ENCODE measurements around the gene ATG12.
A peak's percentile ranks its signal among the peaks of the same experiment; 100 is the strongest.
"Not testable (repeated sequence)": the region's sequence is repeated elsewhere in the genome, so short reads cannot be mapped to it uniquely, and the experiment has no call there.

Gene ATG12

DNA sequence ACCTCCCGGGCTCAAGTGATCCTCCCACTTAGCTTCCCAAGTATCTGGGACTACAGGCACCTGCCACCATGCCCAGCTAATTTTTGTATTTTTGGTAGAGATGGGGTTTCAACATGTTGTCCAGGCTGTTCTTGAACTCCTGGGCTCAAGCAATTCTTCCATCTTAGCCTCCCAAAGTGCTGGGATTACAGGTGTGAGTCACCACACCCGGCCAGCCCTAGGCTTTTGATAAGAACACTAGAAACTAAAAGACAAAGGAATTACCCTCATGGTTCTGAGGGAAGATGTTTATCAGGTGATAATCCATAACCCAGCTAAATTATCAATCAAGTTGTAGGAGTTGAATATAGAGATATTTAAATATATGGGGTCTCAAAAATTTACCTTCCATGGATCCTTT is 33.3 kb downstream of the ATG12 start:
- H3K4me1 Mint-ChIP-seq, result not testable (repeated sequence)

DNA sequence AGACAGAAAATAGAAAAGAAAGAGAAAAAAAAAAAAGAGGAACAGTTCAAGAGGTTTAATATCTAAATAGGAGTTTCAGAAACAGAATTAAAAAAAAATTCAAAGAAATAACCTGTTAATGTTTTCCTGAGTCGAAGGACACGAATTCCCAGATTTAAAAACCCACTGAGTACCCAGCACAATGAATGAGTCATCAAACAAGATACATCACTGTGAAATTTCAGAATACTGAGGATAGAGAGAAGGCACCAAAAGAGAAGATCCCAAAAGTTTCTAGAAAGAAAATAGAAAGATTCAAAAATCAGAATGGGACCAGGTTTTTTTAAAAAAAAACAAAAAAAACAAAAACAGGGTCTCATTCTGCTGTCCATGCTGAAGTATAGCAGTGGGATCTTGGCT is 33.7 kb downstream of the ATG12 start:
- no peak for DNase-seq
- ATAC-seq (replicated peaks), result no peak
- H3K27me3 Mint-ChIP-seq, result peaks cover 34% of the 10 kb centered on the region in 2 donors

More for the DNA sequence above, 33.3 kb downstream of the ATG12 start:
- ATAC-seq (replicated peaks); H3K9me3 Mint-ChIP-seq; DNase-seq; H3K27ac Mint-ChIP-seq; H3K36me3 Mint-ChIP-seq; H3K4me3 Mint-ChIP-seq: not testable (repeated sequence)
- peaks cover 31 to 34% of the 10 kb centered on the region in 2 donors for H3K27me3 Mint-ChIP-seq

DNA sequence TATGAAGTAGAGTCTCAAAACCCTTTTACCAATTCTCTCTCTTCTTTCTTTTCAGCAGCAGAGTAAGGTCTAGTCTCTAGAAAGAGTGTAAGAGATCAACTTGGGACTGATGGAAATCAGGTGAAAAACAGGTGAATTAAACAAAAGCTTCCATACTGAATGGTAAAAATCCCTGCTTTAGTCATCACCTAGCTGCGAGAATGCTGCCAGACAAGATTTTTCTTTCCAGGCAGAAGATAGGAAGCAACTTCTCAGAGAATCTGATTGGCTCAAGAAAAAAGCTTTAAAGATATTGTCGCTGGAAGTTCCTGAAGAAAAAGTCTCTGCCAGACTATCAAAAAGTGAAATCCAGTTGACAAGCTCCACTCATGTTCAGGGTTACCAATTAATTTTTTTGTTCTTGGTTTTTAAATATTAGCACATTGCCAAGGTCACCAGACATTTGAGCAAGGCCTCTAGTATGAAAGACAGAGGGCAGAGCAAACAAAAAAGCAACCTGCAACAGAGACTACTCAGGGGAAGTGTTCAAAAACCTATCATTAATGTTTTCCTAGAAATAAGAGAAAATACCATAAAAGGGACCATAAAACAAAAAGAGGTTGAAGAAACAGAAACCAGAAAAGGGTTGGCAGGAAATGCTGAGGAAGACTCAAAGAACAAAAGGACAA is 34.2 kb downstream of the ATG12 start:
- H3K36me3 Mint-ChIP-seq, result no peaks in the 10 kb centered on the region
- no peaks in the 10 kb centered on the region for H3K4me1 Mint-ChIP-seq
- ATAC-seq (replicated peaks) (no peak), DNase-seq (no peak)
- H3K4me3 Mint-ChIP-seq, result no peak overlapping the region
- H3K9me3 Mint-ChIP-seq, result no peaks in the 10 kb centered on the region
- H3K27me3 Mint-ChIP-seq, result peaks cover 32 to 33% of the 10 kb centered on the region in 2 donors
- no peak overlapping the region for H3K27ac Mint-ChIP-seq

More for the DNA sequence above, 33.7 kb downstream of the ATG12 start:
- H3K4me1 Mint-ChIP-seq, result no peaks in the 10 kb centered on the region
- no peaks in the 10 kb centered on the region for H3K9me3 Mint-ChIP-seq
- no peak overlapping the region for H3K27ac Mint-ChIP-seq
- H3K36me3 Mint-ChIP-seq, result no peaks in the 10 kb centered on the region
- no peak overlapping the region for H3K4me3 Mint-ChIP-seq

DNA sequence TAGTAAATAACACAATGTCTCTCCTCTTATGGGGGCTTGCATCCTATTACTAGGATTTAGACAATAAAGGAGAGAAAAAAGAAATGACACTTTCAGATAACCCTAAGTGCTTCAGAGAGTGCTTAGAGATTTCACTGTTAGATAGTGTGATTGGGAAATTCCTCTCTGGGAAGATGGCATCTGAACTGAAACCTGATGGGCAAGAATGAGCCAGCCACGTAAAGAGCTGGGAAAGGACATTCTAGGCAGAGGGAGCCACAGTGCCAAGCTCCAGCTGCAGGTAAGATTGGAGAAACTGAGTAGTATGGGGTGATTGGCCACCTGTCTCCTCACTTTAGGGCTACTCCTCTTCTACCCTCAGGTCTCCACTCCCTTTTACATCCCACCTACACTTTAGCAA is 39.4 kb downstream of the ATG12 start:
- Mint-ChIP-seq H3K27me3 (peaks cover 25 to 53% of the 10 kb centered on the region in 2 donors), H3K4me3 (no peak overlapping the region), H3K27ac (no peak overlapping the region), H3K36me3 (no peaks in the 10 kb centered on the region), H3K9me3 (no peaks in the 10 kb centered on the region), H3K4me1 (no peaks in the 10 kb centered on the region)
- DNase-seq (no peak), ATAC-seq (replicated peaks) (no peak)

DNA sequence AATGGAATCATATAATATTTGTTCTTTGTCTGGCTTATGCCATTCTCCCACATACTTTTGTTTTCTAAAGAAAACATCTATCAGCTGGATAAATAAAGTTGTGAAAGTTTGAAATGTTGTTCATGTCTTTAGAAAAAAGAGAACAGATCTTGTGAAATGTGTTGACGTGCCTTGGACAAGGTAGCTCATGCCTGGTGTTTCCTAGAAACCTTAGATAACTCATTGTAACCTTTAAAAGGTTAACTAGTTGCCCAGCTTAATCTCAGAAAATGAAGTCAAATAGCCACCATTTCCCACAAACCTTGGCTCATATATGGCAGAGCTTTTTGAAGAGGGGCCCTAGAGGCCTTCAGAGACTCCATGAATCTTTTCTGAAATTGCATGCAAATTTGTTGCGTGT is 40.2 kb downstream of the ATG12 start:
- H3K4me1 Mint-ChIP-seq, result no peaks in the 10 kb centered on the region
- peaks cover 25 to 46% of the 10 kb centered on the region in 2 donors for H3K27me3 Mint-ChIP-seq
- DNase-seq, result no peak
- H3K4me3 Mint-ChIP-seq, result no peak overlapping the region
- no peaks in the 10 kb centered on the region for H3K36me3 Mint-ChIP-seq
- ATAC-seq (replicated peaks), result no peak
- no peaks in the 10 kb centered on the region for H3K9me3 Mint-ChIP-seq
- H3K27ac Mint-ChIP-seq, result no peak overlapping the region

DNA sequence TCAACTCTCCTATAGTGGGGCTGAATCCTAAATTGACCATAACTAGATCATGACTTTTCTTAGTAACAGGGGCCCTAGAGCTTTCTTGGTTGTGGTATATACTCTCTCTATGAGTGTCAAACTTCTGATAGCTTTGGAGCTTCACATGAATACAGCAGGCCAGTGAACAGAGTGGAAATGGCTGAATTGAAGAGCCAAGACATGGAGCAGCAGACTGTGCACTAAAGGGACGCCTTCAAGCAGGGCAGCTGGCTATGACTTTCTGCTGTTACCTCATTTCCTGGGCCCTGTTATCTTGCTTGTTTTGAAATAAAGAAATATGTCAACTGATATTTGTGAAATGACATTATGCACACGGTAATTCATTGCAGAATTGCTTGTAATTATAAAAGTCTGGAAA is 41.3 kb downstream of the ATG12 start:
- Mint-ChIP-seq H3K27me3 (peaks cover 25 to 46% of the 10 kb centered on the region in 2 donors), H3K4me1 (no peaks in the 10 kb centered on the region), H3K9me3 (no peaks in the 10 kb centered on the region), H3K27ac (no peak overlapping the region), H3K36me3 (no peaks in the 10 kb centered on the region), H3K4me3 (no peak overlapping the region)
- DNase-seq, result no peak
- ATAC-seq (replicated peaks), result no peak

DNA sequence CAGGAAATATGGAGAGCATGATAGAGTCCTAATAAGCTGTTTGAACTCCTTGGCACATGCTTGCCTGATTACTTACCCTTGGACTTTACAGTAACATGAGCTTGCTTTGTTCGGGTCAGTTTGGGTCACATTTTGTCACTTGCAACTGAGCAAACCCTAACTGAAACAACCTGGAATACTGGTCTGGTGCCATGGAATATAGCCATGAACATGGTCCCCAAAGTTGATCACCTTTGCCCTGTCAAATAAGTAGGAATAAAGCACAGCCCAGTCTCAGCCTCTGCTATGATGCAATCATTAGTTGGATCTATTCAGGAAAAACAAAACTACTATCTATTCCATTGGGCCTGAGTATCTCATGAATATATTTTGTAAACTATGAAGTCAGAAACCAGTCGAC is 43.1 kb downstream of the ATG12 start:
- no peak for DNase-seq

DNA sequence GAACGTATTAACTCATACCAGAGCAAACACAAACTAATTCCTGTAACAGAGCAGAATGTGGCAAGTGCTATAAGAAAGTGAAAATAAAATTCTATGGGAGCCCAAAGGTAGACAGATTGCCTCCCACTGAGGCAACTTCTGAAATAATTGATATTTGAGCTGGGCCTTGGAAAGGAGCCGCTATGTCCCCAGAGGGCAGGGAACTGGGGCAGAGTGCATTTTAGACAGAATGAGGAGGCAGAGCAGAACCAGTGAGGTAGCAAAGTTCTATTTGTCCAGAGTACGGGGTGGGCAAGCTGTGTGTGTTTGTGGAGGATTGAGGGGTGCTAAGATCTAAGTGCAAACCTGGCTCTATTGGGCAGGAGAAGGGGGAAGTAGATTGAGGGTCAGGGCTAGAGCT is 44.7 kb downstream of the ATG12 start:
- Mint-ChIP-seq H3K36me3 (no peaks in the 10 kb centered on the region), H3K9me3 (no peaks in the 10 kb centered on the region), H3K27ac (peak overlapping the region; percentile 28), H3K4me3 (no peak overlapping the region), H3K4me1 (no peaks in the 10 kb centered on the region), H3K27me3 (peaks cover 16 to 49% of the 10 kb centered on the region in 2 donors)
- DNase-seq (no peak), ATAC-seq (replicated peaks) (no peak)

More for the DNA sequence above, 43.1 kb downstream of the ATG12 start:
- H3K9me3 Mint-ChIP-seq, result no peaks in the 10 kb centered on the region
- no peak overlapping the region for H3K27ac Mint-ChIP-seq
- H3K36me3 Mint-ChIP-seq, result no peaks in the 10 kb centered on the region
- no peaks in the 10 kb centered on the region for H3K4me1 Mint-ChIP-seq
- peaks cover 19 to 55% of the 10 kb centered on the region in 2 donors for H3K27me3 Mint-ChIP-seq
- no peak overlapping the region for H3K4me3 Mint-ChIP-seq
- no peak for ATAC-seq (replicated peaks)

DNA sequence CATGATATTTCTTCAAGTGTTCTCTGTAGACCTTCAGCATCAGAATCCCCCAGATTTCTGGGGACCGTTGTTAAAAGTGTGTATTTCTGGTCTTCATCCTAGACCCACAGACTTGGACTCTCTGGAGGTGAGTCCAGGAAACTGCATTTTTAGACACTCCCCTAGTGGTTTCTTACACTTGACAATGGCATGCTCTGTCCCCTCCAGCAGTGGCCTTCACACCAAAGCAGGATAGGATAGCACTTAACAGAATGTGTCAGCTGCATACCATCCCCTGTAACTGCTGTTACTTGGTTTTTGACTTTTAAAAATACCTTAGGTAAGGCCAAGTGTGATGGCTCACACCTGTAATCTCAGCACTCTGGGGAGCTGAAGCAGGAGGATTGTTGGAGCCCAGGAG is 45.7 kb downstream of the ATG12 start:
- no peak for ATAC-seq (replicated peaks)
- peaks cover 23 to 48% of the 10 kb centered on the region in 2 donors for H3K27me3 Mint-ChIP-seq

DNA sequence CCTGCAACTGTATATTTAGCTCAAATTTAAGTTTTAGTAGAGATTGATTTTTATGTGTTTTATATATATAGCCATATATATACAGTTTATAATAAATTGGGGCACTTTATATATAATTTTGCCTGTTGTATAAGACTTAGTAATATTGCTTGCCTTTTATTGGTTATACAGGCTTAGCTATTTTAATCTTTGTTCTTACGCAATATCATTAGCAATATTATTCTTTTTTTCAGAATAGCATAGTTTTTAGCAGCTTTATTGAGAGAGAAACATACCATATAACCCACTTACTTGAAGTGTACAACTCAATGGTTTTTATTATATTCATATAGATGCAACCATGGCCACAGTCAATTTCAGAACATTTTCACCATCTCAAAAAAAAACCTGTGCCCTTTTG is 52.9 kb downstream of the ATG12 start:
- H3K4me3 Mint-ChIP-seq, result no peak overlapping the region
- DNase-seq (no peak), ATAC-seq (replicated peaks) (no peak)
- no peaks in the 10 kb centered on the region for H3K4me1 Mint-ChIP-seq
- H3K27ac Mint-ChIP-seq, result no peak overlapping the region
- peaks cover 3 to 4% of the 10 kb centered on the region in 2 donors for H3K9me3 Mint-ChIP-seq
- peaks cover 35 to 63% of the 10 kb centered on the region in 2 donors for H3K27me3 Mint-ChIP-seq
- no peaks in the 10 kb centered on the region for H3K36me3 Mint-ChIP-seq

More for the DNA sequence above, 45.7 kb downstream of the ATG12 start:
- no peak overlapping the region for H3K4me3 Mint-ChIP-seq
- H3K27ac Mint-ChIP-seq, result no peak overlapping the region
- no peak for DNase-seq
- H3K4me1 Mint-ChIP-seq, result no peaks in the 10 kb centered on the region
- no peaks in the 10 kb centered on the region for H3K9me3 Mint-ChIP-seq
- no peaks in the 10 kb centered on the region for H3K36me3 Mint-ChIP-seq

DNA sequence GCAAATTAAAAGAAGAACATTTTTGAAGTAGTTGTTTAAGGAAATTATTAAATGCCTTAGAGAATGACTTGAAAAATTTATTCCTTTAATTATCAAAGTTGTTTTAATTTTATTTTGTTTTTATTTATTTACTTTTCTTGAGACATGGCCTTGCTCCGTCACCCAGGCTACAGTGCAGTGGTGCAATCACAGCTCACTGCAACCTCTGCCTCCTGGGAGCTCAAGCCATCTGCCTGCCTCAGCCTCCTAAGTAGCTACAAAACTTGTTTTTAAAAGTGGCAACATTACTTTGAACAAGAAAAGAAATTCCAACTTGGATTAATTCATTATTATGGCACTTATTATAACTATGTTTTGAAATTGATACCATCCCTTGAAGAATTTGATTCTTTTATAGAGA is 53.9 kb downstream of the ATG12 start:
- DNase-seq, result no peak
- H3K4me1 Mint-ChIP-seq, result no peaks in the 10 kb centered on the region
- peaks cover 3 to 4% of the 10 kb centered on the region in 2 donors for H3K9me3 Mint-ChIP-seq
- no peak overlapping the region for H3K27ac Mint-ChIP-seq
- H3K36me3 Mint-ChIP-seq, result no peaks in the 10 kb centered on the region
- no peak overlapping the region for H3K4me3 Mint-ChIP-seq
- peaks cover 32 to 61% of the 10 kb centered on the region in 2 donors for H3K27me3 Mint-ChIP-seq
- ATAC-seq (replicated peaks), result no peak

DNA sequence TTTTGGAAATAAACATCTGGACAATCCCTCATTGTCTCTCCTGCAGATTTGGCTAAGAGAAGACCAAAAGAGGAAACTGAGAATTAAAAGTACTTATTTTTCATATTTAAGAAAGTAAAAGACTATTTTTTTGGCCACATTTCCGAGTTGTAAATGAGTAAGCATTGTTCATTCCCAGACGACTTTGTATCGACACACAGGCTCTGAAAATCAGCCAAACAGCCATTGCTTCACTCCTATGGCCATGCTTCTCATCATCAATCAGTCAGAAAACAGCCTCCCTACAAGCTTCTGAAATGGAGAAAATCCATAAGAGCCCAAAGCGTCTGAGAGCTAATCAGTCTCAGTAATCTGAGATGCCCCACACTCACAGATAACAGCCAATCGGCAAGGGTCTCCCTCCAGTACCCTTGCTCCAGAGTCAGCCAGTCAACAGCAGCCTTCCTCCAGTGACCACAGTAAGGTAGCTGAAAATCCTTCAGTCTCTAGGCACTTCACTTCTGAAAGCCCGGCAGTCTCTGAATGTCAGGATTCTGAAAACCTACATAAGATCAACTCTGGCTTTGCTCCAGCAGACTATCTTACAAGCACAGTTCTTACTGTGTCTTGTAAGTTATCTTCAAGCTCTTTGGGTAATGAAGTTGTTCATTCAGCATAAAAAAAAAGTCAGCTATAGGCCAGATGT is 55.8 kb downstream of the ATG12 start:
- DNase-seq (no peak), ATAC-seq (replicated peaks) (no peak)
- Mint-ChIP-seq H3K27me3 (peaks cover 33 to 63% of the 10 kb centered on the region in 2 donors), H3K9me3 (peaks cover 3 to 4% of the 10 kb centered on the region in 2 donors), H3K4me1 (no peaks in the 10 kb centered on the region), H3K36me3 (no peaks in the 10 kb centered on the region), H3K27ac (no peak overlapping the region), H3K4me3 (no peak overlapping the region)

DNA sequence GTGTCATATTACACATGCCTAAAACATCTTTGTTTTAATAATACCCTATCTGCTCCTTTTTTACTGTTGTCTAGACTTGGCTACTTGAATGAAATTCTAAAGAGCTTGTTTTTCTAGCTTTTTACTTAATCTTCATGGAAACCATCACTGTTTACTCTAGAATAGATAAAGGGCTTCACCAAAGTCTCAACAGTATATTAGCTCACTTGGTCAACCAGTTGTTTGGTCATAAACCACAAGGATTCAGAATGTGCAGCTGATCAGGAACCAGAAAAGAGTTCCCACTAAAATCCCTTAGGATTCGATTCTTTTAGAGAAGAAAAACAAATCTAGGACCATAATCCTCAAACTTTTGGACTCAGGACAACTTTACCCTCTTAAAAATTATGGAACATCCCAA is 62.9 kb downstream of the ATG12 start:
- Mint-ChIP-seq H3K9me3 (no peaks in the 10 kb centered on the region), H3K36me3 (no peaks in the 10 kb centered on the region), H3K27me3 (peaks cover 24 to 28% of the 10 kb centered on the region in 2 donors), H3K27ac (no peak overlapping the region), H3K4me1 (no peaks in the 10 kb centered on the region), H3K4me3 (no peak overlapping the region)
- ATAC-seq (replicated peaks) (no peak), DNase-seq (no peak)
